Smooth muscle cell (in vitro differentiated cells): ENCODE measurements around the gene IRF7. TPM values are rescaled to one million over a fixed set of nuclear protein-coding genes. Genes with fewer than 3 reads are reported as not detected.

Experiments
- DNase-seq: peaks from one replicate; lab custom pipeline; 2025; ENCODE audit not compliant: unreplicated experiment; lab: John Stamatoyannopoulos, UW
- H2AFZ ChIP-seq: fragments of 200-600 bp; sonication (generic); 2 replicates; pipeline ENCODE4 v1.6.0; 2016; ENCODE audit warnings: antibody characterized with exemption, low read depth, mild to moderate bottlenecking
- H3F3A ChIP-seq: fragments of 200-600 bp; sonication (generic); 2 replicates; pipeline ENCODE4 v1.6.0; 2017; ENCODE audit warnings: antibody characterized with exemption, low read depth
- H3K27ac ChIP-seq: fragments of 200-600 bp; sonication (generic); 2 replicates; pipeline ENCODE4 v1.5.1; 2016; ENCODE audit warnings: low read depth, mild to moderate bottlenecking
- H3K27me3 ChIP-seq: fragments of 200-600 bp; sonication (generic); 2 replicates; pipeline ENCODE4 v1.6.1; 2016; ENCODE audit warnings: low read depth, mild to moderate bottlenecking
- H3K36me3 ChIP-seq: fragments of 200-600 bp; sonication (generic); 2 replicates; pipeline ENCODE4 v1.5.1; 2016; ENCODE audit warnings: low read depth
- H3K4me1 ChIP-seq: fragments of 200-600 bp; sonication (generic); 2 replicates; pipeline ENCODE4 v1.5.1; 2016; ENCODE audit warnings: low read depth
- H3K4me2 ChIP-seq: fragments of 200-600 bp; sonication (generic); 2 replicates; pipeline ENCODE4 v1.6.0; 2016; ENCODE audit warnings: mild to moderate bottlenecking
- H3K4me3 ChIP-seq: fragments of 200-600 bp; sonication (generic); 2 replicates; pipeline ENCODE4 v1.5.1; 2016; ENCODE audit warnings: mild to moderate bottlenecking
- H3K79me2 ChIP-seq: fragments of 200-600 bp; sonication (generic); 2 replicates; pipeline ENCODE4 v1.6.0; 2016; ENCODE audit warnings: low read depth, mild to moderate bottlenecking
- H3K9ac ChIP-seq: fragments of 200-600 bp; sonication (generic); 2 replicates; pipeline ENCODE4 v1.6.0; 2016; ENCODE audit warnings: low read depth
- H3K9me3 ChIP-seq: fragments of 200-600 bp; sonication (generic); replicated peaks from 2 replicates; pipeline ENCODE4 v1.5.1; 2016; ENCODE audit warnings: low read depth
- H4K20me1 ChIP-seq: fragments of 200-600 bp; sonication (generic); 2 replicates; pipeline ENCODE4 v1.6.0; 2016; ENCODE audit warnings: low read depth
- CTCF ChIP-seq: fragments of 200-600 bp; sonication (generic); IDR thresholded peaks from 2 replicates; pipeline ENCODE4 v1.5.1; 2017; ENCODE audit warnings: borderline replicate concordance, mild to moderate bottlenecking, antibody characterized with exemption; ENCODE audit not compliant: insufficient read depth, poor library complexity, severe bottlenecking
- WGBS: methylation state at CpG from one replicate; pipeline ENCODE4 v1.1.7; 2016; ENCODE audit warnings: low lambda C conversion rate; 5-methylcytosine and 5-hydroxymethylcytosine counted together
- polyA plus RNA-seq: library from polyadenylated mRNA; unstranded; fragments of >200 nt; fragmentation: Nextera tagmentation; extraction: Ambion mirVana; gene quantifications from 2 replicates; pipeline ENCODE4 v1.2.1, GENCODE V29; 2016
- total RNA-seq: library from RNA; depleted of rRNA; stranded (reverse); fragments of >200 nt; gene quantifications from 2 replicates; pipeline ENCODE4 v1.2.3, GENCODE V29; 2014

IRF7 gene
- total and polyA plus RNA-seq, 2 experiments from 2014 or later: 7.1 to 14.3 TPM

- whole genome bisulfite sequencing: 7% methylated on average over 28 of the region's 28 CpGs
- H3K79me2 ChIP-seq: no peaks in the 10 kb centered on the region
- peak overlapping the region; percentile 9 for H3K4me3 ChIP-seq
- H3K9ac ChIP-seq: peak overlapping the region; percentile 53
- H3K9me3 ChIP-seq: no peaks in the 10 kb centered on the region
- TF ChIP-seq CTCF: no peak
- no peak for DNase-seq
- H3K27me3 ChIP-seq: peaks cover 21% of the 10 kb centered on the region
- no peaks in the 10 kb centered on the region for H3K36me3 ChIP-seq
- peaks cover 81% of the 10 kb centered on the region for H4K20me1 ChIP-seq
- no peak overlapping the region for H2AFZ ChIP-seq
- no peaks in the 10 kb centered on the region for H3F3A ChIP-seq
- peak overlapping the region; percentile 85 for H3K27ac ChIP-seq
- peaks cover 23% of the 10 kb centered on the region for H3K4me1 ChIP-seq
- peak overlapping the region; percentile 77 for H3K4me2 ChIP-seq
Measured at GRCh38 chr11:638631-639331, 23.0 kb upstream of the IRF7 start.

GRCh38 chr11:637593-638521, 22.1 kb upstream of the IRF7 start:
- H3K79me2 ChIP-seq: no peaks in the 10 kb centered on the region
- no peak for TF ChIP-seq CTCF
- no peak for DNase-seq
- WGBS: 15% methylated on average over 54 of the region's 55 CpGs
- peak overlapping the region; percentile 85 for H3K27ac ChIP-seq
- peak overlapping the region; percentile 53 for H3K9ac ChIP-seq
- peaks cover 23% of the 10 kb centered on the region for H3K4me1 ChIP-seq
- peaks cover 7% of the 10 kb centered on the region for H3F3A ChIP-seq
- H2AFZ ChIP-seq: no peak overlapping the region
- H3K4me3 ChIP-seq: peak overlapping the region; percentile 19
- peak overlapping the region; percentile 77 for H3K4me2 ChIP-seq
- peaks cover 21% of the 10 kb centered on the region for H3K27me3 ChIP-seq
- no peaks in the 10 kb centered on the region for H3K36me3 ChIP-seq
- H3K9me3 ChIP-seq: no peaks in the 10 kb centered on the region
- H4K20me1 ChIP-seq: peaks cover 90% of the 10 kb centered on the region

GRCh38 chr11:637333-637592, 21.5 kb upstream of the IRF7 start:
- no peaks in the 10 kb centered on the region for H3K9me3 ChIP-seq
- no peak overlapping the region for H2AFZ ChIP-seq
- peak overlapping the region; percentile 19 for H3K4me3 ChIP-seq
- peaks cover 12% of the 10 kb centered on the region for H3F3A ChIP-seq
- no peak for TF ChIP-seq CTCF
- no peak overlapping the region for H3K27ac ChIP-seq
- H4K20me1 ChIP-seq: peaks cover 93% of the 10 kb centered on the region
- DNase-seq: no peak
- H3K36me3 ChIP-seq: no peaks in the 10 kb centered on the region
- peaks cover 21% of the 10 kb centered on the region for H3K27me3 ChIP-seq
- H3K79me2 ChIP-seq: no peaks in the 10 kb centered on the region
- peaks cover 23% of the 10 kb centered on the region for H3K4me1 ChIP-seq
- H3K9ac ChIP-seq: no peak overlapping the region
- 3% methylated on average over 10 of the region's 34 CpGs for WGBS
- peak overlapping the region; percentile 77 for H3K4me2 ChIP-seq
